H1 (cell line): ENCODE measurements around the gene SVOPL. TPM values are rescaled to one million over a fixed set of nuclear protein-coding genes. Genes with fewer than 3 reads are reported as not detected.

Experiments
- BRCA1 ChIP-seq: IDR thresholded peaks from 2 replicates; pipeline ENCODE4 v1.6.1; 2012; ENCODE audit warnings: low read depth, low read length, improper control_type of control experiment
- CBX8 ChIP-seq: fragments of 300-800, 300-1000 bp; sonication (generic); IDR thresholded peaks from 2 replicates; pipeline ENCODE4 v1.7.1; 2016; ENCODE audit warnings: low read depth, low read length, borderline replicate concordance
- CEBPB ChIP-seq: IDR thresholded peaks from 2 replicates; pipeline ENCODE4 v1.6.1; 2012; ENCODE audit warnings: low read depth, low read length
- RNF2 ChIP-seq: fragments of 200-900, 300-1000 bp; sonication (generic); IDR thresholded peaks from 2 replicates; pipeline ENCODE4 v1.7.1; 2016; ENCODE audit warnings: borderline replicate concordance, low read depth, mild to moderate bottlenecking, antibody characterized with exemption, low read length; ENCODE audit not compliant: poor library complexity, severe bottlenecking; ENCODE audit errors: missing control alignments
- RXRA ChIP-seq: IDR thresholded peaks from 2 replicates; pipeline ENCODE4 v1.6.1; 2011; ENCODE audit warnings: low read depth, mild to moderate bottlenecking, low read length, moderate library complexity; ENCODE audit not compliant: insufficient read depth
- SUZ12 ChIP-seq: fragments of 200-600 bp; sonication (generic); IDR thresholded peaks from 2 replicates; pipeline ENCODE4 v1.6.1; 2012; ENCODE audit warnings: mild to moderate bottlenecking, inconsistent platforms, low read length, moderate library complexity, mixed read lengths
- TAF1 ChIP-seq: IDR thresholded peaks from 2 replicates; pipeline ENCODE4 v1.6.1; 2011; ENCODE audit warnings: mild to moderate bottlenecking, low read depth, low read length
- TEAD4 ChIP-seq: IDR thresholded peaks from 2 replicates; pipeline ENCODE4 v1.6.1; 2012; ENCODE audit warnings: low read depth, low read length, inconsistent platforms, mixed read lengths
- ZNF274 ChIP-seq: IDR thresholded peaks from 2 replicates; pipeline ENCODE4 v1.7.0; 2012; ENCODE audit warnings: low read length, borderline replicate concordance; ENCODE audit errors: extremely low read depth
- polyA plus RNA-seq, 7 experiments: library from polyadenylated mRNA; depleted of rRNA in 3 of 7; stranded (reverse) in 5 of 7; unstranded in 2 of 7; fragments of >200 nt in 5 of 7; fragments of 200-250 nt in 2 of 7; gene quantifications; 1 replicate in 5 of 7; 2 replicates in 1 of 7; 4 replicates in 1 of 7; pipeline versions ENCODE4 v1.2.1 to v1.2.3, GENCODE V29; 2011 to 2013; ENCODE audit warnings: missing spikeins in 2 of 7, mixed read lengths in 2 of 7
- total RNA-seq: library from RNA; stranded (reverse); fragmentation: NEBNext Ultra II Directional; extraction: Animal tissue kit (Norgen Biotek cat#: 25700); gene quantifications from 2 replicates; pipeline ENCODE4 v1.2.1, GENCODE V29; 2021

The SVOPL gene
- total and polyA plus RNA-seq, 2 of the 8 experiments (the other 6 are each of a cell fraction or from before 2014, with no cell fraction given): 1.1 to 1.4 TPM

DNA sequence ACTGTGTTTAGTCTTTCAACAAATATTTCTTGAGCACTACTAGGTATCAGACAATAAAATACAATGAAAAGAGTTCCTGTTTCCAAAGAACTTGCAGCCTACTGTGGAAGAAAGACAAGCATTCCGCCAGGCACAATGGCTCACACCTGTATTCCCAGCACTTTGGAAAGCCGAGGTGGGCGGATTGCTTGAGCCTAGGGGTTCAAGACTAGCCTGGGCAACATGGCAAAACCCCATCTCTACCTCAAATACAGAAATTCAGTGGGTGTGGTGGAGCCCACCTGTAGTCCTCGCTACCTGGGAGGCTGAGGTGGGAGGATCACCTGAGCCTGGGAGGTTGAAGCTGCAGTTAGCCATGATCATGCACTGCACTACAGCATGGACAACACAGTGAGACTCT, 6.1 kb downstream of the SVOPL start (continued):
- TF ChIP-seq RXRA (no peak), TAF1 (no peak), CEBPB (no peak), SUZ12 (no peak), CBX8 (no peak), ZNF274 (no peak), TEAD4 (no peak), RNF2 (no peak), BRCA1 (no peak)
